Measurements from ENCODE around the gene PARN.

Gene PARN

GRCh38 chr16:14502932-14503741 lies 126.9 kb downstream of the PARN start:
- peaks cover 6% of the 10 kb centered on the region for H3K36me3 Mint-ChIP-seq (ENCODE audit: insufficient read depth)
- H3K4me3 Mint-ChIP-seq = no peak overlapping the region
- peak overlapping the region; percentile 28 to 44 for H3K27ac Mint-ChIP-seq
- no peak for DNase-seq
- no peaks in the 10 kb centered on the region for H3K9me3 Mint-ChIP-seq
- H3K27me3 Mint-ChIP-seq = no peaks in the 10 kb centered on the region
- H3K4me1 Mint-ChIP-seq (ENCODE audit: low read depth in 2 of 2) = peaks cover 10 to 26% of the 10 kb centered on the region in 2 donors
- ATAC-seq (replicated peaks) = no peak

DNA sequence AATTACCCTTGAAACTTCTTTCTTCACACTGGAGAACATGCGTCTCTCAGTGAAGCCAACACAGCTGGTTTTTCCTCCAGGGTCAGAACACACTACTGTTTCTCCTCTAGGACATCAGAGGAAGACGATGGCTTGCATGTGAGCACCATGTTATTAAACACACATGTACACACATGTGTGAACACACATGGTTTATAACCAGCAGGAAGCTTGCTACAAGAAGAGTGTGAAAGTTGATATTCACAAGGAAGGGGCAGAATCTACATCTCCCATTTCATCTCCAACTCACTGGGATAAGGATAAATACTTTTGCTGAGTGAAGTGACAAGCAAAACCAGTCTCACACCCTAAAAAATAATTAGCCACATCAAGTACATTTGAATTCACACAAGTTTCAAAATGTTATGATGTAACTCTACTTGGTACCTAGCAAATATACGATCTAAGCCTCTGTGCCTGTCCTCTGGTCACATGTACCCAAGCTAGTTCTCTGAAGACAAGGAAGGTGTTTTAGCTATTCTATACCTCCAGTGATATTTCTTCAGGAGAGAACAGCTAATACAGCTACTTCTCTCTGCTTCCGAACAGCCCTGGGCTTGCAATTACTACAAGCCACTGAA lies 127.7 kb downstream of the PARN start:
- Mint-ChIP-seq H3K27ac (peak overlapping the region in 1 of 2 donors; percentile 28), H3K36me3 (ENCODE audit: insufficient read depth) (peaks cover 6% of the 10 kb centered on the region), H3K9me3 (no peaks in the 10 kb centered on the region), H3K4me3 (no peak overlapping the region), H3K4me1 (ENCODE audit: low read depth in 2 of 2) (peaks cover 10 to 26% of the 10 kb centered on the region in 2 donors), H3K27me3 (no peaks in the 10 kb centered on the region)
- ATAC-seq (replicated peaks) (no peak), DNase-seq (no peak)

GRCh38 chr16:14501331-14502255 lies 128.5 kb downstream of the PARN start:
- DNase-seq (no peak), ATAC-seq (replicated peaks) (no peak)
- peak overlapping the region in 1 of 2 donors; percentile 28 for H3K27ac Mint-ChIP-seq

DNA sequence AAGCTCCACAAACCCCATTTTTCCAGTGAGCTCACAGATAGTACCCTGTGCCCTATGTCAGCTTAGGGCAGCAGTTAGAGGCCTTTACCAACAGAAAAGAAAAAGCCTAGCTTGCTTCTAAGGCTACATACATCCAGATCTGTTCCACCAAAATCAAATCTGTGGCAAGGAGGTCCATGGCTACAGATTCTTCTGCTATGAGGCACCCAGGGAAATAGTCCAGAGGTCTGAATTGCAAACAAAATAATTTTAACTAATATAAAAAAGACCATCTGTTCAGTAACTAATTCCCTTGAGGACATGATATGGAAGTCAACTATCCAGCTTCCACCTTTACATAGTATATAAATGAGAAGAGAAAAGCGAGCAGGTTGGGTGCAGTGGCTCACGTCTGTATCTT lies 129.3 kb downstream of the PARN start:
- DNase-seq = no peak
- peaks cover 15 to 26% of the 10 kb centered on the region in 2 donors for H3K4me1 Mint-ChIP-seq (ENCODE audit: low read depth in 2 of 2)
- no peaks in the 10 kb centered on the region for H3K9me3 Mint-ChIP-seq
- H3K27ac Mint-ChIP-seq = no peak overlapping the region
- H3K36me3 Mint-ChIP-seq (ENCODE audit: insufficient read depth) = peaks cover 4% of the 10 kb centered on the region
- H3K4me3 Mint-ChIP-seq = no peak overlapping the region
- H3K27me3 Mint-ChIP-seq = no peaks in the 10 kb centered on the region
- no peak for ATAC-seq (replicated peaks)

More at GRCh38 chr16:14501331-14502255, 128.5 kb downstream of the PARN start:
- H3K4me1 Mint-ChIP-seq (ENCODE audit: low read depth in 2 of 2) = peaks cover 11 to 26% of the 10 kb centered on the region in 2 donors
- H3K27me3 Mint-ChIP-seq = no peaks in the 10 kb centered on the region
- peaks cover 6% of the 10 kb centered on the region for H3K36me3 Mint-ChIP-seq (ENCODE audit: insufficient read depth)
- H3K4me3 Mint-ChIP-seq = no peak overlapping the region
- H3K9me3 Mint-ChIP-seq = no peaks in the 10 kb centered on the region

- H3K27me3 Mint-ChIP-seq = no peaks in the 10 kb centered on the region
- no peaks in the 10 kb centered on the region for H3K9me3 Mint-ChIP-seq
- peaks cover 4% of the 10 kb centered on the region for H3K36me3 Mint-ChIP-seq (ENCODE audit: insufficient read depth)
- no peak for ATAC-seq (replicated peaks)
- no peak overlapping the region for H3K4me3 Mint-ChIP-seq
- H3K27ac Mint-ChIP-seq = peak overlapping the region; percentile 62 to 76
- H3K4me1 Mint-ChIP-seq (ENCODE audit: low read depth in 2 of 2) = peaks cover 28 to 39% of the 10 kb centered on the region in 2 donors
- no peak for DNase-seq
Observed at GRCh38 chr16:14499110-14499509, 130.9 kb downstream of the PARN start.

- no peak for ATAC-seq (replicated peaks)
- H3K27ac Mint-ChIP-seq = no peak overlapping the region
- no peaks in the 10 kb centered on the region for H3K27me3 Mint-ChIP-seq
- H3K4me1 Mint-ChIP-seq (ENCODE audit: low read depth in 2 of 2) = peaks cover 33 to 43% of the 10 kb centered on the region in 2 donors
- H3K4me3 Mint-ChIP-seq = no peak overlapping the region
- peaks cover 7% of the 10 kb centered on the region for H3K36me3 Mint-ChIP-seq (ENCODE audit: insufficient read depth)
- no peaks in the 10 kb centered on the region for H3K9me3 Mint-ChIP-seq
- DNase-seq = no peak
Observed at GRCh38 chr16:14497245-14498082, 132.6 kb downstream of the PARN start.

DNA sequence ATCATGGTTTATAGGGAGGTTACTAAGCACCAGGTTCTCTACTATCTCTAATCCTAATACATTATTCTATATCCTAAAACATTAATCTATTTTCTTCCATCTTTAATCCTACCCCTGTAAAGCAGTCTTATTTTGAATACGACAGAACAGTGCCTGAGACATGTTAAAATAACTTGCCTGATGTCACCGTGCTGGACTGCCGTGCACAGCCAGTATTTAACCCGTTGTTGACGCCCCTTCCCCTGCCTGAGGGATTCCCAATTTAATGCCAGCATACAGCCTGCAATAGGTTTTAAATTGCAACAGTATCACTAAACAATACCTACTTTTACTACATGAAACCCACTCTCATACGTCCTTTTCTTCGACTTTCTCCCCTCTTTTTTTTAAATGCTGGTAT lies 133.3 kb downstream of the PARN start:
- DNase-seq (no peak), ATAC-seq (replicated peaks) (no peak)
- Mint-ChIP-seq H3K27ac (no peak overlapping the region), H3K36me3 (ENCODE audit: insufficient read depth) (peaks cover 7% of the 10 kb centered on the region), H3K4me3 (no peak overlapping the region), H3K4me1 (ENCODE audit: low read depth in 2 of 2) (peaks cover 32 to 42% of the 10 kb centered on the region in 2 donors), H3K9me3 (no peaks in the 10 kb centered on the region), H3K27me3 (no peaks in the 10 kb centered on the region)

DNA sequence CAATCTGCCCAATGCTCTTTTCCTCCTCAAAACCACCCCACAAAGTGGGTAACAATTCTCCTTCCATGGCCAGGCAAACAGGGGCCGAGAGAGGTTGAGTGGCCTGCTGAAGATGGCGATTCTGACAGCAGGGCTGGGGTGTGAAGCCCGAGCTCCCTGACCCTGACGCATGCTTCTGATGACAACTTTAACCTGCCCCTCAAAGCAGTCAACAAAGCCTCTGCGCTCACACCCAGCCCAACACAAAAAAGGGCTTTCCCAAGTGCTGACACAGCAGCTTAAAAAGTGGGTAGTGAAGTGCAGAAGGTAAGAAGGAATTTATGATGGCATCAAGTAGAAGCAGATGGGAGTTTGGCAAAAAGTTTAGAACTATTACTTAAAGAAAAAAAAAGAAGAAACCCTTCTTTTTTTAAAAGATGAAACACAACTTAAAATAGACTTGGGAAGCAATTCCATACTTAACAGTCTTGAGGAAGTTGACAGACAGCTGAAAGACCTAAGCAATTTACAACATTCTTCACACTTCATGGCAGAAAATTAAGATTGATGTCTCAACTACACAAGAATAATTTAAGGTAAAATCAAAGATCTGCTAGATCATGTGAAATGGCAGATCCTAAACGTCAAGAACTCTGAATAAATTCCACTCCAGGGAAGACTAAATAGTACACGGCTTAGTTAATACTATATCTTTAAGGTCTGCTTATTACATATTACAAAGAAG lies 133.9 kb downstream of the PARN start:
- no peak overlapping the region for H3K4me3 Mint-ChIP-seq
- no peak overlapping the region for H3K27ac Mint-ChIP-seq
- H3K4me1 Mint-ChIP-seq (ENCODE audit: low read depth in 2 of 2) = peaks cover 29 to 41% of the 10 kb centered on the region in 2 donors
- ATAC-seq (replicated peaks) (no peak), DNase-seq (no peak)
- H3K27me3 Mint-ChIP-seq = no peaks in the 10 kb centered on the region
- H3K9me3 Mint-ChIP-seq = no peaks in the 10 kb centered on the region
- peaks cover 5% of the 10 kb centered on the region for H3K36me3 Mint-ChIP-seq (ENCODE audit: insufficient read depth)

GRCh38 chr16:14495213-14496046 lies 134.6 kb downstream of the PARN start:
- Mint-ChIP-seq H3K27ac (peak overlapping the region in 1 of 2 donors; percentile 42), H3K36me3 (ENCODE audit: insufficient read depth) (peaks cover 3% of the 10 kb centered on the region), H3K4me3 (no peak overlapping the region), H3K9me3 (no peaks in the 10 kb centered on the region), H3K27me3 (no peaks in the 10 kb centered on the region), H3K4me1 (ENCODE audit: low read depth in 2 of 2) (peaks cover 29 to 41% of the 10 kb centered on the region in 2 donors)
- no peak for DNase-seq
- no peak for ATAC-seq (replicated peaks)

- H3K27ac Mint-ChIP-seq = peak overlapping the region; percentile 5 to 80
- peaks cover 29 to 43% of the 10 kb centered on the region in 2 donors for H3K4me1 Mint-ChIP-seq (ENCODE audit: low read depth in 2 of 2)
- no peak overlapping the region for H3K4me3 Mint-ChIP-seq
- no peaks in the 10 kb centered on the region for H3K9me3 Mint-ChIP-seq
- ATAC-seq (replicated peaks) (no peak), DNase-seq (no peak)
- peaks cover 3% of the 10 kb centered on the region for H3K36me3 Mint-ChIP-seq (ENCODE audit: insufficient read depth)
- H3K27me3 Mint-ChIP-seq = no peaks in the 10 kb centered on the region
Observed at GRCh38 chr16:14494396-14494966, 135.6 kb downstream of the PARN start.

DNA sequence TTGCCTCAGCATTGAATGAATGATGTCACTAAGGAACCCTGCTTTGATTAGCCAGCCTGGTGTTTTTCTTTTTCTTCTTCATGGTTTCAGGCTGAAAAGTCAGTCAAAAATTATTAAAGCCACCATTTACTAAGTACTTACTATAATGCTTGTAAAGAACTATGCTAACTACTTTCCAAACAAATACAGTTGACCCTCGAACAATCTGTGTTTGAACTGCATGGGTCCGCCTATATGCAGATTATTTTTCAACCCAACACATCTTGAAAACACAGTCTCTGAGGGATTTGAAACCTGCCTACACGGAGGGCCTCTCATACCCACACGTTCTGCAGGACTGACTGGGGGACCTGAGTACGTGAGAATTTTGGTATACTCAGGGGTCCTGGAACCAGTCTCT lies 136.3 kb downstream of the PARN start:
- H3K4me1 Mint-ChIP-seq (ENCODE audit: low read depth in 2 of 2) = peaks cover 26 to 43% of the 10 kb centered on the region in 2 donors
- no peak for DNase-seq
- peaks cover 3% of the 10 kb centered on the region for H3K36me3 Mint-ChIP-seq (ENCODE audit: insufficient read depth)
- no peaks in the 10 kb centered on the region for H3K27me3 Mint-ChIP-seq
- ATAC-seq (replicated peaks) = no peak
- H3K9me3 Mint-ChIP-seq = no peaks in the 10 kb centered on the region
- H3K4me3 Mint-ChIP-seq = no peak overlapping the region
- peak overlapping the region; percentile 5 to 14 for H3K27ac Mint-ChIP-seq

All from effector memory CD8-positive, alpha-beta T cell (primary cell).